22Rv1 (cell line): Measurements from ENCODE around the gene SLC15A5.

Experiments used
- H3K27ac ChIP-seq: fragments of 450-650 bp; 2 replicates; pipeline ENCODE4 v1.5.1; 2017
- CTCF ChIP-seq: fragments of 450-650 bp; IDR thresholded peaks from 2 replicates; pipeline ENCODE4 v1.5.1; 2017; ENCODE audit warnings: mild to moderate bottlenecking
- ZFX ChIP-seq: fragments of 450-650 bp; IDR thresholded peaks from 2 replicates; pipeline ENCODE4 v1.6.1; 2017; ENCODE audit warnings: antibody characterized with exemption, borderline replicate concordance

Gene SLC15A5

DNA sequence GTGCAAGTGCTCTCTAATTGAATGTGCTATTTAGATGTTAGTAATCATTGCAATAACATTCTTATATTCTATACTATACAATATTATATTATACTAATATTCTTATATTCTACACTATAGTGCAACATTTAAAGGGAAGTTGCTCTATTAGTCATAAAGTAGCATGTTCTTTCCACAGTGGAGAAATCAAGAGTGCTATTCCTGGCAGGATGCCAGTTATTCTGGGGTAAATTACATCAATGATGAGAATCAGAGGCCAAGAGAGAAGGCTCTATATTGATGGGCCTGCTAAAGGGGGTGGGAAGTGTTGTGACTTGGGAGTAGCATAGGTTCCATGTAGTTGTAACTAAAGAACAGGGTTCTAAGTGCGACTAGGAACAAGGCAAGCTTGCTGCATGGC is 121.5 kb downstream of the SLC15A5 start:
- H3K27ac ChIP-seq: no peak overlapping the region
- TF ChIP-seq ZFX: no peak
- no peak for TF ChIP-seq CTCF

GRCh38 chr12:16154990-16155389 is 122.5 kb downstream of the SLC15A5 start:
- H3K27ac ChIP-seq: no peak overlapping the region
- TF ChIP-seq ZFX (no peak), CTCF (no peak)

DNA sequence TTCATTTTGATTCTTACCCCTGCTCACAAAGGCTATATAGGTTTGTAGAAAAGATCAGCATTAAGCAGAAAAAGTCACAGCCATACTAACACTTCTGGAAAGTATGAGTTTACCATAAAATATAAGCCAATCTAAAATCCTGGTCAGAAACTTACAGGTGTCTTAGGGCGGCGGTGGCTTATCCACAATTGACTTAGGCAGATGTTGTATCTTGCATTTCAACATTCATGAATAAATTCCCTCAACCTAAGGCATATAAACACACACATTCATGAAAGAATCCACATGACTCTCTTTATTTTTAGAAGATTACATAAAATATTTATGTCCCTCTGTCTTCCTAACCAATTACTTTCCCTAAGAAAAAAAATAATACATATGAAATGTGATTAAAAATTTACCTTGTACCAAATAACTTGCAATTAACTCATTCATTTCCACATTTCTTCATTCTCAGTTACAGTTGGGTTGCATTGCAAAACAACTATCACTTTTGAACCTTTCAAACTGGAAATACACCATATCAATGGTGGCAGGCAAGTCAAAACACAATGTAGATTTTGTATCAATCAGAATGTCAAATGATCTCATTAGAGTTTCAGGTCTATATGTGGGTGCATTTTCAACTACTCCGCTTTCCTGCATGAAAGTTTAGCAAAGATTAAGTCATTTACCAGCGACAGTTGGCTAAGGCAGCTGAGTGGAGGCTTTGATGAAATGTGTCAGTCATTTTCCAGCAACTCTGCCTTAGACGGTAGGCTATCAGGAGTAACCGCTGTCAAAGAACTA is 124.4 kb downstream of the SLC15A5 start:
- no peak overlapping the region for H3K27ac ChIP-seq
- TF ChIP-seq CTCF (no peak), ZFX (no peak)

DNA sequence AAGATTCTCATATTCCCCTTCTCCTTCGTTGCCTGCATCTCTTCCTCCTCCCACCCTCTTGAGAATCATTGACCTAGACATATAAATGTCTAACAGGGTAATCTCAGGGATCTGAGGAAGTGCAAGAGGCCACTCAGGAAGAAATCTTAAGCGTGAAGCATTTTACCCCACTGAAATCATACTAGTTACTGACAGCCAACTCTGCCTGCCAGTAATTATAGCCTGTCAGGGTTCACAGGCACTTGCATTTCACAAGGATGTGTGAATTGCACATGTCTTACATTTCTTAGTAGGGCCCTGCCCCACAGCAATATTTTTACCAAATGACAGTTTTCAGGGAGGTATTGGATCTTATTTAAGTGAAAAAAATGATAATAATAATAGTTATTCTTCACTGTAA is 127.2 kb downstream of the SLC15A5 start:
- TF ChIP-seq CTCF: no peak
- TF ChIP-seq ZFX: no peak

DNA sequence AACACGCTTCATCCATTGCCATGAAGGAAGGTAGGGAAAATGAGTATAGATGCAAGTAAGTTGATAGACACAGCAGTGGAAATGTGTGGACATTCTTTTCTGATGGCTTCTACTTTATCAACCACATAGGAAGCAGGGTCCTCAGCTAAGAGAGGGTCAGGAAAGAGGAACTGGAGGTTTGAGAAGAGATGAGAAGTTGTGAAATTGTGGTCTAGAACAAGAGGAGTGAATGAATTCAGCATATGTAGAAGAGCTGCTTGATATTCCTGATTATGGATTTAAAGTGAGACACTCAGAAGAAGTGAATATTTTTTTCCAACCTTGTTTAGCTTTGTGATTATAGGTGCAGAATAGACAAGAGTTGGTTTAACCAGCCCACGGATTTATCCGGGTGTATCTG is 128.5 kb downstream of the SLC15A5 start:
- TF ChIP-seq CTCF (no peak), ZFX (no peak)
- no peak overlapping the region for H3K27ac ChIP-seq

More for the DNA sequence above, 127.2 kb downstream of the SLC15A5 start:
- H3K27ac ChIP-seq: no peak overlapping the region
